GM19455 (cell line): ENCODE measurements around the gene HBZ.
"Not testable (repeated sequence)": the region's sequence is repeated elsewhere in the genome, so short reads cannot be mapped to it uniquely, and the experiment has no call there.

Source experiments
- ATAC-seq: cut with Tn5 transposase; IDR thresholded peaks from one replicate; pipeline ENCODE4 v1.9.1; 2021; ENCODE audit not compliant: unreplicated experiment

Gene HBZ

DNA sequence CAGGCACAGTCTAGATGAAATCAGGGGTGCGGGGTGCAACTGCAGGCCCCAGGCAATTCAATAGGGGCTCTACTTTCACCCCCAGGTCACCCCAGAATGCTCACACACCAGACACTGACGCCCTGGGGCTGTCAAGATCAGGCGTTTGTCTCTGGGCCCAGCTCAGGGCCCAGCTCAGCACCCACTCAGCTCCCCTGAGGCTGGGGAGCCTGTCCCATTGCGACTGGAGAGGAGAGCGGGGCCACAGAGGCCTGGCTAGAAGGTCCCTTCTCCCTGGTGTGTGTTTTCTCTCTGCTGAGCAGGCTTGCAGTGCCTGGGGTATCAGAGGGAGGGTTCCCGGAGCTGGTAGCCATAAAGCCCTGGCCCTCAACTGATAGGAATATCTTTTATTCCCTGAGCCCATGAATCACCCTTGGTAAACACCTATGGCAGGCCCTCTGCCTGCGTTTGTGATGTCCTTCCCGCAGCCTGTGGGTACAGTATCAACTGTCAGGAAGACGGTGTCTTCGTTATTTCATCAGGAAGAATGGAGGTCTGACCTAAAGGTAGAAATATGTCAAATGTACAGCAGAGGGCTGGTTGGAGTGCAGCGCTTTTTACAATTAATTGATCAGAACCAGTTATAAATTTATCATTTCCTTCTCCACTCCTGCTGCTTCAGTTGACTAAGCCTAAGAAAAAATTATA is 25.7 kb downstream of the HBZ start:
- ATAC-seq = no peak

DNA sequence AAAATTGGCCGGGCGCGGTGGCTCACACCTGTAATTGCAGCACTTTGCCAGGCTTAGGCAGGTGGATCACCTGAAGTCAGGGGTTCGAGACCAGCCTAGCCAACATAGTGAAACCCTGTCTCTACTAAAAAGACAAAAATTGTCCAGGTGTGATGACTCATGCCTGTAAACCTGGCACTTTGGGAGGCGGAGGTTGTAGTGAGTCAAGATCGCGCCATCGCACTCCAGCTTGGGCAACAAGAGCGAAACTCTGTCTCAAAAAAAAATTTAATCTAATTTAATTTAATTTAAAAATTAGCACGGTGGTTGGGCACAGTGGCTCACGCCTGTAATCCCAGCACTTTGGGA is 26.2 kb downstream of the HBZ start:
- ATAC-seq = no peak

DNA sequence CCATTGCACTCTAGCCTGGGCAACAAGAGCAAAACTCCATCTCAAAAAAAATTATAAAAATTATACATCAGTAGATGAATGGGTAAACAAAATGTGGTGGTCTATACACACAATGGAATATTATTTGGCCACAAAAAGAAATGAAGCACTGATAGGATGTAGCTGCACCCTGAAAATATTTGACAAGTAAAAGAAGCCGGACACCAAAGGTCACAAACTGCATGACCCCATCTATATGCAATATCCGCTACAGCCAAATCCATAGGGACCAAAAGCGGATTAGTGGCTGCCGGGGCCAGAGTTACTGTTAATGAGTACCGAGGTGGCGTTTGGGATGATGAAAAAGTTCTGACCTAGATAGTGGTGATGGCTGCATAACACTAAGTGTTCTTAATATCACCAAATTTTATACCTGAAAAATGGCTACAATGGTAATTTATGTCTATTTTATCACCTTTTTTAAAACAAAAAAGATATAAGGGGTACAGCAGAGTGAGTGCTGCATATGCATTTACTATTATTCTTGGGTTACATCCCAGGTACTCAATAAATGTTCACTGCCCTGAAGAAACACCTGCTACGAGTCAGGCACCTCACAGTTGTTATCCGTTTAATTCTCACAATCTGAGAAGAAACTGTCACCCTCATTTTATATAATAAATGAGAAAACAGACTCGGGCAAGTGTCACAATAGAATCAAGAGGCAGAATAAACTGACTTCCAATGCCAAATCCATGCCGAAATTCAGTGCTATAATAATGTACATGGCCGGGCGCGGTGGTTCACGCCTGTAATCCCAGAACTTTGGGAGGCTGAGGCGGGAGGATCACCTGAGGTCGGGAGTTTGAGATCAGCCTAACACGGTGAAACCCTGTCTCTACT is 27.0 kb downstream of the HBZ start:
- ATAC-seq = no peak

DNA sequence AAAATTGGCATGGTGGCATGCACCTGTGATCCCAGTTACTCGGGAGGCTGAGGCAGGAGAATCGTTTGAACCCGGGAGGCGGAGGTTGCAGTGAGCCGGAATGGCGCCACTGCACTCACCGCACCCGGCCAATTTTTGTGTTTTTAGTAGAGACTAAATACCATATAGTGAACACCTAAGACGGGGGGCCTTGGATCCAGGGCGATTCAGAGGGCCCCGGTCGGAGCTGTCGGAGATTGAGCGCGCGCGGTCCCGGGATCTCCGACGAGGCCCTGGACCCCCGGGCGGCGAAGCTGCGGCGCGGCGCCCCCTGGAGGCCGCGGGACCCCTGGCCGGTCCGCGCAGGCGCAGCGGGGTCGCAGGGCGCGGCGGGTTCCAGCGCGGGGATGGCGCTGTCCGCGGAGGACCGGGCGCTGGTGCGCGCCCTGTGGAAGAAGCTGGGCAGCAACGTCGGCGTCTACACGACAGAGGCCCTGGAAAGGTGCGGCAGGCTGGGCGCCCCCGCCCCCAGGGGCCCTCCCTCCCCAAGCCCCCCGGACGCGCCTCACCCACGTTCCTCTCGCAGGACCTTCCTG is 27.7 kb downstream of the HBZ start, which contains the start of gene HBQ1:
Gene HBQ1 (plus strand): TSS at position 359 of the 575 bp plus-strand sequence. CDS start 28 bp downstream, at position 387.
- ATAC-seq = no peak

DNA sequence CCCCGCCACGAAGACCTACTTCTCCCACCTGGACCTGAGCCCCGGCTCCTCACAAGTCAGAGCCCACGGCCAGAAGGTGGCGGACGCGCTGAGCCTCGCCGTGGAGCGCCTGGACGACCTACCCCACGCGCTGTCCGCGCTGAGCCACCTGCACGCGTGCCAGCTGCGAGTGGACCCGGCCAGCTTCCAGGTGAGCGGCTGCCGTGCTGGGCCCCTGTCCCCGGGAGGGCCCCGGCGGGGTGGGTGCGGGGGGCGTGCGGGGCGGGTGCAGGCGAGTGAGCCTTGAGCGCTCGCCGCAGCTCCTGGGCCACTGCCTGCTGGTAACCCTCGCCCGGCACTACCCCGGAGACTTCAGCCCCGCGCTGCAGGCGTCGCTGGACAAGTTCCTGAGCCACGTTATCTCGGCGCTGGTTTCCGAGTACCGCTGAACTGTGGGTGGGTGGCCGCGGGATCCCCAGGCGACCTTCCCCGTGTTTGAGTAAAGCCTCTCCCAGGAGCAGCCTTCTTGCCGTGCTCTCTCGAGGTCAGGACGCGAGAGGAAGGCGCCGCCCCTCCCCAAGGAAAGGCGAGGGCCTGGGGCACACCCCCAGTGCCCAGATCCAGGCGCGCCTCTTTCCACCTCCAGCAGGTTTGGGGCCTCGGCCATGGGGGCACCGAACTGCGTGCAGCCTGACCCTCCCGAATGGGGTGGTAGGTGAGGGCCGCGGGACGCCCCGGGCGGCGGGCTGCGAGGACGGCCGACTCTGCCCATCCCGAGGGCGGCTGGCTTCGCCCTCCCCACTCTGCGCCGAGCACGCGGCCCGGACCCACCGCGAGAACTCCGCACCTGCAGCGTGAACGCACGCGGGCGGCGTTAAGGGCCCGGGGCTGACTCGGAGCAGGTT is 28.5 kb downstream of the HBZ start:
- no peak for ATAC-seq

DNA sequence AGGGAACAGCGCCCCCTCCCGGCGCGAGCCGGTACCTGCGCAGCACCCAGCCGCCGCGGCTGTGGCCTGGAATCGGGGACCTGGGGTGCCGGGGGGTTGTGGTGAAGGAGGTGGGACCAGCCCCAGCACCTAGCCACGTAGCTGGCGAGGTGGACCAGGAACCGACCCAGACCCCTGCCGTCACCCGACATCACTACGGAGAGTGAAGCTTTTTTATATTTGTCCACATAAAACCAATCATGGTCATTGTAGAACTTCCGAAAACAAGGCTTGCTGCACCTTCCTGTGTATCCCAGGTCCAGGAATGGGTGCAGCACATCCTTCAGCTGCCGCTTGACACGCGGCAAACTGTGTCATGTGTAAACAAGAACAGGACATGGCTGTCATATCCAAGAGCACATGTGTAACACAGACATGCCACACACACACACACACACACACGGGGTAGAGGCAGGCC is 29.1 kb downstream of the HBZ start:
- no peak for ATAC-seq

DNA sequence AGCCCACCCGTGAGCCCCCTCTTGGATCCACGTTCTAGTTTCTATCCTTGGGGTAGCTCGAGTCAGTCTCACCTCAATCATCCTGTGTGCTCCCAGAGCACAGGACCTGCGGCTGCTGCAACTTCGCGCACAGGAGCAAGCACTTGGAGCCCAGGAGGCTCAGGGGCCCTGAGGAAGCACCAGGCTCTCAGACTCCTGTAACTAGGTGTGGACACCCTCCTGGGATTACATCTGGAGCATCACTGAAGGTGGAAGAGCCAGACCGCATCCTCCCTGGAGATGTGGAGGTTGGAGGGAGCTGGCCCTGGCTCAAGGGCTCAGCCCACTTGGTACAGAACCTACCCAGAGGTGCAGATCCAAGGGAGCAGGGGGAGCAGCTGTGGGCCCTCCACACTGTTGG is 30.6 kb downstream of the HBZ start:
- no peak for ATAC-seq

DNA sequence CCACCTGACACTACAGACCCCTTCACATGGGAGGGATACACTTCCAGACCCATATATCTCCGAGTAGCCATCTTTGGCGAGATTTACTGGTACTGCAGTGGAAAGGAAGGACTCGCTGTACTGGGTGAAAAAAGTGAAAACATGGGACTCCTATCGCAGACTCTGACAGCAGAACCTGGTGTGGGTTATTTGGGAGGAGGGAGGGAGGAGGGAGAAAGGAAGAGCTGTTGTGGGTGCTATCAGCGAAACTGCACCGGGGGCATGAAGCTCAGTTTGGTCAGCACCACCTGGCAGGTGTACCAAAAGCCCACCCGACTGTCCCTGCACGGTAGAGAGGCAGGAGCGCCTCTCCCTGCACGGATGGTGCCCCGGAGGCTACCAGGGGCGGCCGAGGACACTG is 32.8 kb downstream of the HBZ start:
- ATAC-seq = no peak

DNA sequence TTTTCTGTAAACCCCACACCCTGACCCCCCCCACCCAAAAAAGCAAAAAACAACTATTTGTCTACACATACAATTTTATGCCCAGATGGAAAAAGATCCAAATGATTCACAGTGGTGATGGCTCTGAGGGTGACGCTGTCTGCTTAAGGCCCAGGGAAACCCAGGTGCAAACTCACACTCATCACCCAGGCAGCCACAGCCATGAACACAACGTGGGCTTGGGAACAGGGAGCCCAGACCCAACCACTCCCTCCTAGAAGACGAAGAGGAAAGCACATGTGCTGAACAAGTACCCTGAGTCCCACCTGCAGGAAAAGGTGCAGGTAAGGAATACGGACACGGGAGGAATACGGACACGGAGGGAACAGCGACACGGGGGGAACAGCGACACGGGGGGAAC is 33.2 kb downstream of the HBZ start:
- no peak for ATAC-seq

DNA sequence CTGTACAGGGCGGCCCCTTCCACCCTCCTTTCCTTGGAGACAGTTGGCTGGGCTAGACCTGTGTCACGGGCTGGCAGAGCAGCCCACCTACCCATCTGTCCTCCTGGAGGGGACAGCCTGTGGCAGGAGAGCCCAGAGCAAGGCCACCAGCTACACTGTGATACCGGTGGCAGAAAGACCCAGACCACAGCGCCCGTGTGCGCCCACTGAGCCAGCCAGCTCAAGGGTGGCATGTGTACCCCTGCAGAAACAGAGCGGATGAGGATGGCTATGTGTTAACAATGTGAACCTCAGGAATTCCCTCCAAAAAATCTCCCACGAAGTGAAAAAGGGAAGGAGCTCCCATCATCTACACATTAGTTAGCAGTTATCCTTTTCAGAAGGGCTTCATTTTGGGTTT is 34.9 kb downstream of the HBZ start:
- ATAC-seq = no peak

DNA sequence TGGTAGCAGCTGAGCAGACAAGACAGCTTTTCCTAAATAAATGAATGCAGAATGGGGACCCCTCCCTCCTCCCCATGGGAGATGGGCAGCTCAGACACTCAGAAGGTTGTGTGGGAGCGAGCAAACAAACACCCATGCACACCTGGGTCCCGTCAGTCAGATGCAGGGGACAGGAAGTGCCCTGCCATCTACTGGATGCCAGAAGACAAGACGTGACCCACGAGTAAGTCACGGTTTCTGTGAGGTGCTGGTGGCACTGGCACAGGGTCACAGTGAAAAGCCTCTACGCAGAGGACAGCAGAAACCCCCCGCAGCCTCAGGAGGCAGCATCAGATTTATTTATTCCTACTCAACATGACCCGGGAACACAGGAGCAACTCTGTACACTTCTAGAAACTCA is 36.2 kb downstream of the HBZ start:
- no peak for ATAC-seq

DNA sequence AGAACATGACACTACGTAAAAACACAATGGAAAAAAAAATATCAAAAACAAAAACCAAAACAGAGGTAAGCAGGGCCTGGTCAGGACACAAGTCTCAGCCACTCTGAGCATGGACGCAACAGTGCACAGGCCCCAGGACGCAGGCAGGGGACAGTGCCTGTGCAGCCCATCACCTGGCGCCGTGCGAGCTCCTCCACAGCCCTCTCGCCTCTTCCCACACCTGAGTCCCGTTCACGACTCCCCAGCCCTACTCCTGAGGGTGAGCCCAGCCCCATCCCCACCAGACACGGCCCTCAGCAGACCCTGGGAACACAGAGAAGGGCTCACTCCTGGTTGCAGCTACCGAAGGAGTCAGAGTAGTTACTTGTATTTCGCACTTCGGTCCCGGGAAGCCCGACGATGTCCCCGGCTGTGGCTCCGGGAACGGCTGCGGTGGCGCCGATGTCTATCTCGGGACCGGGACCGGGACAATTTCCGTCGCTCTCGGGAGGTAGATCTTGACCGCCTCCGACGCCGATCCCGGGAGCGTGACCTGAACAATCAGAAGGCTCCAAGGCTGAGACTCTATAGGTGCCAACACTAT is 37.3 kb downstream of the HBZ start:
- no peak for ATAC-seq

DNA sequence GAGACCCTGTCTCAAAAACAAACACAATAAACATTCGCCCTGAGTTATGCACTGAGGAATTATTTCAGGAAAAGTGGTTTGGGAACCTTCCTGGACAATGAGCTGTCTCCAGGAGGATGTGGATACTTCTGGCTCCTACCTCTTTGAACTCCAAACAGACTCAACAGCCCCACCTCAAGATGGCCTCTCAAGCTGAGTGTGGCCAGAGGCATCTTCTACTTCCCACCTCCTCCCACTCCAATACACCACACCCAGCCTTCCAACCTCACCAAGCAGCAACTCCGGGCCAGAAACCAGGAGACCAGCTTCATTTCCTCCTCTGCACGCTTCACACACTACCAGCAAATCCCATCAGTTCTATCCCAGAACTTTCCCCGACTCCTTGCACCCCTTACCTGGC is 39.4 kb downstream of the HBZ start:
- ATAC-seq = no peak

DNA sequence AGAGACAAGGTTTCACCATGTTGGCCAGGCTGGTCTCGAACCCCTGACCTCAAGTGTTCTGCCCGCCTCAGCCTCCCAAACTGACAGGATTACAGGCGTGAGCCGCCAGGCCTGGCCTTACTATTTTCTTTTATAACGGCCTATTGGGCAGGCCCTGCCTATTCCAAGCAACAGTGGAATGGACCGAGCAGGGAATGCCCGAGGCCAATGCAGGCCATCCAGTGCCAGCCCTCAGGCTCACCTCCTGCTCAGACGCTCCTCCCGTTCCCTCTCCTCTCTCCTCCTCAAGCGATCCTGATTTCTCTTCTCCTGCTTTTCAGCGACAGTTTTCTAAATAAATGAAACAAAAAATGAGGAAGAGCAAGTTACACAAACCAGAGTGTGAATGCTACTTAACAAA is 40.2 kb downstream of the HBZ start:
- no peak for ATAC-seq

DNA sequence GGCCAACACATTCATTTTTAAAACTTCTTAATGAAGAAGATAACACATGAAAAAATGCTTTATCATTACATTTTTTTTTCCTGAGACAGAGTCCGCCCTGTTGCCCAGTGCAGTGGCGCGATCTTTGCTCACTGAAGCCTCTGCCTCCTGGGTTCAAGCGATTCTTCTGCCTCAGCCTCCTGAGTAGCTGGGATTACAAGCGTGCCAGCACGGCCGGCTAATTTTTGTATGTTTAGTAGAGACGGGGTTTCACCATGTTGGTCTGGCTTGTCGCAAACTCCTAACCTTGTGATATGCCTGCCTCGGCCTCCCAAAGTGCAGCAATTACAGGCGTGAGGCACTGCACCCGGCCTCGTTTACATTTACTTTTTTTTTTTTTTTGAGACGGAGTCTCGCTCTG is 41.0 kb downstream of the HBZ start:
- no peak for ATAC-seq

DNA sequence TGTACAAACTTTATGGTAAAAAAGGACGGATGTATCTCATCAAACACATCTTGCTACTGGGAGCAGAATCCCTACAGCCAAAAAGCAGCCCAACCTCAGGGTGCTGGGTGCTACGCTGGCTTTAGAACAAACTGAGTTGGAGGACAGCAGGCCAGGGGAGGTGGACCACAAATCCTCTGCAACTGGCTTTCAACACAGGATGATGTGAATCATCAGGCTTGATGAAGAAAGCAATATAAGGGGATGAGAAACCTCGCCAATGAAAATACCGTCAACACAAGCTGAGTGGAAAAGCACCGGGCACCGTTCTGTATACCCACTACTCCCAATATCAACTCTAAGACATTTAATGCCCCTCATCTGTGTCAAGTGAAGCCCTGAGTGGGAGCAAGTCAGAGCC is 42.1 kb downstream of the HBZ start:
- no peak for ATAC-seq

DNA sequence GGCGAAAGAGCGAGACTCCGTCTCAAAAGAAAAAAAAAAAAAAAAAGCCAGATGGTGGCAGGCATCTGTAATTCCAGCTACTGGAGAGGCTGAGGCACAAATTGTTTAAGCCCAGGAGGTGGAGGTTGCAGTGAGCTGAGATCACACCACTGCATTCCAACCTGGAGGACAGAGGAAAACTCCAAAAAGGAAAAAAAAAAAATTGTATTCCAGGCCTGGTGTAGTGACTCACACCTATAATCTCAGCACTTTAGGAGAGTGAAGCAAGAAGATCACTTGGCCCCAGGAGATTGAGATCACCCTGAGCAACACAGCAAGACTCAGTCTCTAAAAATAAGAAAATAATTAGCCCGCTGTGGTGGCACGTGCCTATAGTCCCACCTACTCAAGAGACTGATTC is 47.9 kb downstream of the HBZ start:
- no peak for ATAC-seq

DNA sequence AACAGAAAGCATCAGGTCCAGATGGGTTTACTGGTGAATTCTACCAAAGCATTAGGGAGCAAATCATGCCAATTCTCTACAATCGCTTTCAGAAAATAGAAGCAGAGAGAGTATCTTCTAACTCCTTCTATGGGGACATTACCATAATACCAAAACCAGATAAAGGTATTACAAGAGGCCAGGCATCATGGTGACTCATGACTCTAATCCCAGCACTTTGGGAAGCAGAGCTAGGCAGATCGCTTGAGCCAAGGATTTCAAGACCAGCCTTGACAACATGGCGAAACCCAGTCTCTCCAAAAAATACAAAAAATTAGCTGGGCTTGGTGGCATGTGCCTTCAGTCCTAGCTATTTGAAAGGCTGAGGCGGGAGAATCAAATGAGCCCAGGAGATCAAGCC is 50.8 kb downstream of the HBZ start:
- ATAC-seq = no peak

DNA sequence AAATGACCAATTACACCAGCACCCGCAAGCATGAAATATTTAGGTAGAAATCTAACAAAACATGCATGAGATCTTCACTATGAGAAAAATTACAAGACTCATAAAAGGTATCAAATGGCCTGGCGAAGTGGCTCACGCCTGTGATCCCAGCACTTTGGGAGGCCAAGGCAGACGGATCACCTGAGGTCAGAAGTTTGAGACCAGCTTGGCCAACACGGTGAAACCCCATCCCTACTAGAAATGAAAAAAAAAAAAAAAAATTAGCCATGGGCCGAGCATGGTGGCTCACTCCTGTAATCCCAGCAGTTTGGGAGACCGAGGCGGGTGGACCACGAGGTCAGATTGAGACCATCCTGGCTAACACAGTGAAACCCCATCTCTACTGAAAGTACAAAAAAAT is 51.6 kb downstream of the HBZ start:
- ATAC-seq = not testable (repeated sequence)
